GM19463 (cell line): ENCODE results near the gene SERINC3.

ENCODE experiments used
- ATAC-seq: cut with Tn5 transposase; IDR thresholded peaks from one replicate; pipeline ENCODE4 v1.9.1; 2021; ENCODE audit warnings: mild to moderate bottlenecking, moderate library complexity; ENCODE audit not compliant: unreplicated experiment

SERINC3 gene

GRCh38 chr20:44468044-44468782 is 53.7 kb downstream of the SERINC3 start:
- no peak for ATAC-seq

- ATAC-seq: no peak
Observed at GRCh38 chr20:44467289-44467883, 54.5 kb downstream of the SERINC3 start.

- no peak for ATAC-seq
Observed at GRCh38 chr20:44465001-44465560, 56.8 kb downstream of the SERINC3 start.

- no peak for ATAC-seq
Observed at GRCh38 chr20:44464514-44464913, 57.4 kb downstream of the SERINC3 start.

GRCh38 chr20:44463466-44463865 is 58.4 kb downstream of the SERINC3 start:
- ATAC-seq: no peak

GRCh38 chr20:44461803-44462174 is 60.1 kb downstream of the SERINC3 start:
- ATAC-seq: no peak

GRCh38 chr20:44461142-44461802 is 60.6 kb downstream of the SERINC3 start:
- ATAC-seq: no peak

- no peak for ATAC-seq
Observed at GRCh38 chr20:44460795-44461141, 61.1 kb downstream of the SERINC3 start.

GRCh38 chr20:44459271-44459670 is 62.6 kb downstream of the SERINC3 start:
- ATAC-seq: no peak

- no peak for ATAC-seq
Observed at GRCh38 chr20:44457016-44457415, 64.9 kb downstream of the SERINC3 start.

- ATAC-seq: no peak
Observed at GRCh38 chr20:44456611-44457010, 65.3 kb downstream of the SERINC3 start.

- ATAC-seq: no peak
Observed at GRCh38 chr20:44455126-44455525, 66.7 kb downstream of the SERINC3 start.

GRCh38 chr20:44454306-44454963 is 67.4 kb downstream of the SERINC3 start:
- no peak for ATAC-seq

- ATAC-seq: no peak
Observed at GRCh38 chr20:44450903-44451450, 70.9 kb downstream of the SERINC3 start.

- no peak for ATAC-seq
Observed at GRCh38 chr20:44450281-44450889, 71.5 kb downstream of the SERINC3 start.

GRCh38 chr20:44449864-44450263 is 72.0 kb downstream of the SERINC3 start:
- ATAC-seq: no peak

GRCh38 chr20:44448753-44449546 is 72.9 kb downstream of the SERINC3 start:
- no peak for ATAC-seq

- no peak for ATAC-seq
Observed at GRCh38 chr20:44447827-44448419, 73.9 kb downstream of the SERINC3 start.
